H1 (cell line): Measurements from ENCODE around the gene CBX4. TPM values are rescaled to one million over a fixed set of nuclear protein-coding genes. Genes with fewer than 3 reads are reported as not detected.
"Not testable (repeated sequence)": the region's sequence is repeated elsewhere in the genome, so short reads cannot be mapped to it uniquely, and the experiment has no call there.

Experiments
- CTCF ChIA-PET: fragments of 300-600 bp; sonication (Branson Sonifier 250); formaldehyde crosslinking; loops from one replicate; lab custom pipeline; 2021; ENCODE audit not compliant: partially characterized antibody; lab: Charles Lee
- POLR2A ChIA-PET: fragments of 300-600 bp; sonication (Branson Sonifier 250); formaldehyde crosslinking; loops from one replicate; lab custom pipeline; 2021; ENCODE audit warnings: inconsistent platforms; ENCODE audit not compliant: partially characterized antibody; lab: Charles Lee
- DNase-seq, 2 experiments: peaks; one replicate each; pipeline versions ENCODE4 v3.0.0 to v3.0.0-alpha.2; 2010 to 2022; ENCODE audit warnings: low spot score in 2 of 2, low read depth in 1 of 2, mixed read lengths in 1 of 2
- FAIRE-seq: peaks from 2 replicates; lab custom pipeline; 2011; peaks lifted over from hg19 to GRCh38; lab: Jason Lieb, UNC
- H2AFZ ChIP-seq: 2 replicates; pipeline ENCODE4 v1.8.1; 2012; ENCODE audit warnings: low read length, inconsistent platforms
- H2AK5ac ChIP-seq: 2 replicates; pipeline ENCODE4 v1.6.1; 2013; ENCODE audit warnings: low read depth, low read length
- H2BK120ac ChIP-seq: replicated peaks from 2 replicates; pipeline ENCODE3; 2013; ENCODE audit warnings: low read depth, low read length, inconsistent platforms
- H2BK12ac ChIP-seq: 2 replicates; pipeline ENCODE4 v1.6.1; 2013; ENCODE audit warnings: low read depth, low read length
- H2BK15ac ChIP-seq: 2 replicates; pipeline ENCODE4 v1.6.1; 2013; ENCODE audit warnings: low read length
- H2BK20ac ChIP-seq: 2 replicates; pipeline ENCODE4 v1.6.1; 2013; ENCODE audit warnings: low read length
- H2BK5ac ChIP-seq: 2 replicates; pipeline ENCODE4 v1.6.1; 2013; ENCODE audit warnings: low read depth, low read length
- H3K14ac ChIP-seq: 2 replicates; pipeline ENCODE4 v1.6.1; 2013; ENCODE audit warnings: inconsistent platforms; ENCODE audit not compliant: insufficient read length
- H3K18ac ChIP-seq: 2 replicates; pipeline ENCODE4 v1.6.1; 2013; ENCODE audit warnings: low read length; ENCODE audit errors: extremely low read depth
- H3K23ac ChIP-seq: 2 replicates; pipeline ENCODE4 v1.6.1; 2013; ENCODE audit warnings: inconsistent platforms; ENCODE audit not compliant: insufficient read length
- H3K23me2 ChIP-seq: 2 replicates; pipeline ENCODE4 v1.6.1; 2013; ENCODE audit warnings: low read depth, low read length
- H3K27ac ChIP-seq: 2 replicates; pipeline ENCODE4 v1.6.1; 2011; ENCODE audit warnings: low read depth, low read length, inconsistent platforms
- H3K27me3 ChIP-seq, 4 experiments: replicated peaks in 1 of 4; 1 replicate in 1 of 4; 2 replicates in 3 of 4; pipeline versions ENCODE4 v1.6.1 to v1.8.1; 2011 to 2013; ENCODE audit warnings: low read length in 3 of 4, mild to moderate bottlenecking in 3 of 4, inconsistent platforms in 2 of 4, mixed read lengths in 2 of 4, moderate library complexity in 1 of 4; ENCODE audit not compliant: control insufficient read depth in 3 of 4, insufficient read depth in 3 of 4; ENCODE audit errors: extremely low read depth in 1 of 4
- H3K36me3 ChIP-seq, 4 experiments: 2 replicates each; pipeline versions ENCODE4 v1.6.1 to v1.8.1; 2011 to 2013; ENCODE audit warnings: mild to moderate bottlenecking in 4 of 4, low read length in 3 of 4, moderate library complexity in 2 of 4, control low read depth in 1 of 4, inconsistent platforms in 1 of 4; ENCODE audit not compliant: insufficient read depth in 4 of 4, control insufficient read depth in 2 of 4
- H3K4ac ChIP-seq: replicated peaks from 2 replicates; pipeline ENCODE3; 2013; ENCODE audit warnings: low read length, low read depth, mixed read lengths, inconsistent platforms; ENCODE audit not compliant: insufficient read length
- H3K4me1 ChIP-seq, 4 experiments: replicated peaks in 1 of 4; 1 replicate in 1 of 4; 2 replicates in 3 of 4; pipeline versions ENCODE4 v1.6.1 to v1.8.1; 2011 to 2013; ENCODE audit warnings: low read length in 3 of 4, inconsistent platforms in 2 of 4, mixed read lengths in 1 of 4; ENCODE audit not compliant: insufficient read depth in 4 of 4, control insufficient read depth in 3 of 4
- H3K4me2 ChIP-seq, 2 experiments: 2 replicates each; pipeline versions ENCODE4 v1.6.1 to v1.8.1; 2011 to 2013; ENCODE audit warnings: low read depth in 2 of 2, low read length in 2 of 2, control low read depth in 1 of 2, inconsistent platforms in 1 of 2, mild to moderate bottlenecking in 1 of 2; ENCODE audit not compliant: insufficient read depth in 1 of 2
- H3K4me3 ChIP-seq, 4 experiments: fragments of 200-600, 300-600 bp in 1 of 4; sonication (generic), shearing (Covaris generic), sonication (Bioruptor Twin) in 1 of 4; 2 replicates each; pipeline versions ENCODE4 v1.5.1 to v1.8.1; 2011 to 2016; ENCODE audit warnings: low read length in 4 of 4, low read depth in 3 of 4, control low read depth in 2 of 4, inconsistent platforms in 2 of 4, mild to moderate bottlenecking in 2 of 4, mixed read lengths in 1 of 4, moderate library complexity in 1 of 4; ENCODE audit not compliant: insufficient read depth in 2 of 4; ENCODE audit errors: extremely low read depth in 1 of 4
- H3K56ac ChIP-seq: replicated peaks from 2 replicates; pipeline ENCODE3; 2013; ENCODE audit warnings: low read depth, mild to moderate bottlenecking, mixed read lengths, low read length, inconsistent platforms; ENCODE audit not compliant: insufficient read length
- H3K79me1 ChIP-seq: 2 replicates; pipeline ENCODE4 v1.6.1; 2013; ENCODE audit warnings: low read depth, low read length, control low read depth
- H3K79me2 ChIP-seq, 2 experiments: 2 replicates each; pipeline versions ENCODE4 v1.6.1 to v1.8.1; 2012 to 2013; ENCODE audit warnings: low read length in 2 of 2, mild to moderate bottlenecking in 2 of 2, inconsistent platforms in 1 of 2; ENCODE audit not compliant: insufficient read depth in 2 of 2, control insufficient read depth in 1 of 2
- H3K9ac ChIP-seq, 4 experiments: replicated peaks in 1 of 4; 1 replicate in 1 of 4; 2 replicates in 3 of 4; pipeline versions ENCODE4 v1.6.1 to v1.8.1; 2011 to 2013; ENCODE audit warnings: low read depth in 3 of 4, low read length in 3 of 4, control low read depth in 2 of 4, mild to moderate bottlenecking in 2 of 4, moderate library complexity in 2 of 4, inconsistent platforms in 1 of 4; ENCODE audit errors: extremely low read depth in 1 of 4
- H3K9me3 ChIP-seq, 2 experiments: 2 replicates each; pipeline versions ENCODE4 v1.6.1 to v1.8.1; 2012 to 2013; ENCODE audit warnings: mild to moderate bottlenecking in 2 of 2, moderate library complexity in 2 of 2, control low read depth in 1 of 2, inconsistent platforms in 1 of 2, low read depth in 1 of 2, low read length in 1 of 2, mixed read lengths in 1 of 2; ENCODE audit not compliant: insufficient read depth in 2 of 2
- H4K20me1 ChIP-seq, 2 experiments: replicated peaks in 1 of 2; 2 replicates each; pipeline versions ENCODE3 to v1.8.1; 2011 to 2013; ENCODE audit warnings: inconsistent platforms in 2 of 2, low read length in 2 of 2, mild to moderate bottlenecking in 1 of 2; ENCODE audit not compliant: insufficient read depth in 2 of 2, control insufficient read depth in 1 of 2
- H4K5ac ChIP-seq: 2 replicates; pipeline ENCODE4 v1.6.1; 2013; ENCODE audit warnings: low read length, low read depth, mixed read lengths, inconsistent platforms; ENCODE audit not compliant: insufficient read length
- H4K8ac ChIP-seq: 2 replicates; pipeline ENCODE4 v1.8.0; 2013; ENCODE audit warnings: mild to moderate bottlenecking, moderate library complexity, low read length, inconsistent platforms; ENCODE audit not compliant: insufficient read depth; ENCODE audit errors: extremely low read depth
- H4K91ac ChIP-seq: replicated peaks from 2 replicates; pipeline ENCODE3; 2013; ENCODE audit warnings: low read length, mixed read lengths, inconsistent platforms; ENCODE audit not compliant: insufficient read length
- WGBS, 2 experiments: shearing (Covaris generic) in 1 of 2; methylation state at CpG; one replicate each; pipeline versions ENCODE4 v1.1.6 to v1.1.7; 2013 to 2015; ENCODE audit warnings: low lambda C conversion rate in 2 of 2, mixed read lengths in 2 of 2, inconsistent platforms in 1 of 2, low coverage in 1 of 2, missing lambda C conversion rate in 1 of 2; ENCODE audit not compliant: insufficient replicate concordance in 2 of 2, insufficient coverage in 1 of 2, insufficient read length in 1 of 2; ENCODE audit errors: extremely low coverage in 1 of 2, missing lambda C conversion rate in 1 of 2; 5-methylcytosine and 5-hydroxymethylcytosine counted together
- polyA plus RNA-seq, 7 experiments: library from polyadenylated mRNA; depleted of rRNA in 3 of 7; stranded (reverse) in 5 of 7; unstranded in 2 of 7; fragments of >200 nt in 5 of 7; fragments of 200-250 nt in 2 of 7; gene quantifications; 1 replicate in 5 of 7; 2 replicates in 1 of 7; 4 replicates in 1 of 7; pipeline versions ENCODE4 v1.2.1 to v1.2.3, GENCODE V29; 2011 to 2013; ENCODE audit warnings: missing spikeins in 2 of 7, mixed read lengths in 2 of 7
- total RNA-seq: library from RNA; stranded (reverse); fragmentation: NEBNext Ultra II Directional; extraction: Animal tissue kit (Norgen Biotek cat#: 25700); gene quantifications from 2 replicates; pipeline ENCODE4 v1.2.1, GENCODE V29; 2021

The CBX4 gene
- total and polyA plus RNA-seq, 2 of the 8 experiments (the other 6 are each of a cell fraction or from before 2014, with no cell fraction given): 1.8 to 4.0 TPM

- H3K79me2 ChIP-seq, POLR2A ChIA-PET, H3K79me1 ChIP-seq, H2BK120ac ChIP-seq, DNase-seq, H2BK15ac ChIP-seq, H3K4me3 ChIP-seq, H2BK5ac ChIP-seq, H2AFZ ChIP-seq, H4K5ac ChIP-seq, H3K27me3 ChIP-seq, H3K4ac ChIP-seq, H4K20me1 ChIP-seq, H3K23ac ChIP-seq, H3K18ac ChIP-seq, H3K27ac ChIP-seq, H4K8ac ChIP-seq, H2BK12ac ChIP-seq, H2AK5ac ChIP-seq, H3K14ac ChIP-seq, H4K91ac ChIP-seq, H3K9ac ChIP-seq, H3K23me2 ChIP-seq, H3K36me3 ChIP-seq, H3K4me1 ChIP-seq, H3K9me3 ChIP-seq, H3K4me2 ChIP-seq, H2BK20ac ChIP-seq, FAIRE-seq, H3K56ac ChIP-seq: not testable (repeated sequence)
- 91% methylated on average over 10 of the region's 10 CpGs; no CpG with 5 or more reads in 1 of the 2 experiments for WGBS, 2 experiments
- CTCF ChIA-PET: interaction anchor here (0.8 to 1.3 kb wide), 3 partner anchors 9 to 140 kb away, joined by 3 read pairs; no protein-coding TSS in a partner anchor
These were observed 13.9 kb upstream of the CBX4 start for GRCh38 chr17:79853168-79853567.
